Epithelial cell of proximal tubule (primary cell): Measurements from ENCODE around the gene ZCCHC3. TPM values are rescaled to one million over a fixed set of nuclear protein-coding genes. Genes with fewer than 3 reads are reported as not detected.

Source experiments
- DNase-seq: peaks from one replicate; pipeline ENCODE4 v3.0.0-alpha.2; 2011; ENCODE audit warnings: low read depth
- H3K4me3 ChIP-seq: 2 replicates; pipeline ENCODE4 v1.5.1; 2011; ENCODE audit warnings: low read depth, mild to moderate bottlenecking, low read length
- CTCF ChIP-seq: conservative IDR thresholded peaks from 2 replicates; pipeline ENCODE4 v1.5.1; 2012; ENCODE audit warnings: low read depth, mild to moderate bottlenecking, low read length
- total RNA-seq: library from RNA; depleted of rRNA; stranded (reverse); fragments of >200 nt; gene quantifications from 2 replicates; pipeline ENCODE4 v1.2.3, GENCODE V29; 2015

ZCCHC3 gene
- total RNA-seq, 1 donor from 2014 or later: 12.4 TPM

GRCh38 chr20:259981-260380, 37.4 kb upstream of the ZCCHC3 start:
- no peak for DNase-seq
- no peak for TF ChIP-seq CTCF
- H3K4me3 ChIP-seq: no peak overlapping the region

GRCh38 chr20:263701-264100, 33.7 kb upstream of the ZCCHC3 start:
- DNase-seq: no peak
- no peak for TF ChIP-seq CTCF
- H3K4me3 ChIP-seq: no peak overlapping the region

- peak overlapping the region; percentile 59 for H3K4me3 ChIP-seq
- TF ChIP-seq CTCF: peak; percentile 83
- DNase-seq: no peak
Observed at GRCh38 chr20:266596-267562, 30.5 kb upstream of the ZCCHC3 start.

GRCh38 chr20:270517-270916, 26.9 kb upstream of the ZCCHC3 start:
- DNase-seq: no peak
- no peak for TF ChIP-seq CTCF
- no peak overlapping the region for H3K4me3 ChIP-seq

GRCh38 chr20:271069-271468, 26.3 kb upstream of the ZCCHC3 start:
- DNase-seq: no peak
- no peak for TF ChIP-seq CTCF
- H3K4me3 ChIP-seq: no peak overlapping the region

GRCh38 chr20:271528-271927, 25.8 kb upstream of the ZCCHC3 start:
- no peak for TF ChIP-seq CTCF
- DNase-seq: no peak
- H3K4me3 ChIP-seq: no peak overlapping the region

- no peak for TF ChIP-seq CTCF
- DNase-seq: no peak
- H3K4me3 ChIP-seq: no peak overlapping the region
Observed at GRCh38 chr20:272718-273117, 24.7 kb upstream of the ZCCHC3 start.
